22Rv1 (cell line): Measurements from ENCODE around the gene SUPT20H.

Source experiments
- ZFX ChIP-seq: fragments of 450-650 bp; IDR thresholded peaks from 2 replicates; pipeline ENCODE4 v1.6.1; 2017; ENCODE audit warnings: antibody characterized with exemption, borderline replicate concordance
- TF ChIP-seq, protein P1 (sequence below): fragments of 450-650 bp; IDR thresholded peaks from 2 replicates; pipeline ENCODE4 v1.5.1; 2017; ENCODE audit warnings: mild to moderate bottlenecking

DNA sequence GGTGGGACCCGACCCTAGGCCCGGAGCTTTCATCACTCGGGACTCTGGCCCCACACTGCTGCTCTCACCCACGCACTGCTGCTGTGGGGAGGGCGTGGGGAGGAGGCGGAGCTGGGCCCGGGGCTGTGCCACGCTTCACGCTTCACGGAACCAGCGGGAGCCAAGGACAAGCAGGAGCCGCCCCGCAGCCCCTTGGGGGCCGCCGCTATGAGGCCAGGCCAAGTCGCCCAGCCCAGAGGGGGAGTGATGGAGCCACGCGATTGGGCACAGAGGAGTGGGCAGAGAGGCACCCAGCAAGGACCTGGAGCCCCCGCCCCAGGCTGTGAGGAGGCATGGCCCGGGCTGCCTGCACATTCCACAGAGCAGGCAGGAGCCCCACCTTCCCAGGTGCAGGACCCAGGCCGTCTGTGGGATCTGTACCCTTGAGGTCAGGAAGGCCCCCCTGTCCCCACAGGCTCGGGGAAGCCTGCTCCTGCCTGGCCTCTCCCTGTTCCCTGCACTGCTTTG is 10.2 kb upstream of the SUPT20H start:
- TF ChIP-seq, protein P1, sequence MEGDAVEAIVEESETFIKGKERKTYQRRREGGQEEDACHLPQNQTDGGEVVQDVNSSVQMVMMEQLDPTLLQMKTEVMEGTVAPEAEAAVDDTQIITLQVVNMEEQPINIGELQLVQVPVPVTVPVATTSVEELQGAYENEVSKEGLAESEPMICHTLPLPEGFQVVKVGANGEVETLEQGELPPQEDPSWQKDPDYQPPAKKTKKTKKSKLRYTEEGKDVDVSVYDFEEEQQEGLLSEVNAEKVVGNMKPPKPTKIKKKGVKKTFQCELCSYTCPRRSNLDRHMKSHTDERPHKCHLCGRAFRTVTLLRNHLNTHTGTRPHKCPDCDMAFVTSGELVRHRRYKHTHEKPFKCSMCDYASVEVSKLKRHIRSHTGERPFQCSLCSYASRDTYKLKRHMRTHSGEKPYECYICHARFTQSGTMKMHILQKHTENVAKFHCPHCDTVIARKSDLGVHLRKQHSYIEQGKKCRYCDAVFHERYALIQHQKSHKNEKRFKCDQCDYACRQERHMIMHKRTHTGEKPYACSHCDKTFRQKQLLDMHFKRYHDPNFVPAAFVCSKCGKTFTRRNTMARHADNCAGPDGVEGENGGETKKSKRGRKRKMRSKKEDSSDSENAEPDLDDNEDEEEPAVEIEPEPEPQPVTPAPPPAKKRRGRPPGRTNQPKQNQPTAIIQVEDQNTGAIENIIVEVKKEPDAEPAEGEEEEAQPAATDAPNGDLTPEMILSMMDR, result no peak
- no peak for TF ChIP-seq ZFX
